PC-9 (cell line): ENCODE data around the gene RYR1.

Experiments
- CTCF ChIP-seq: fragments of 200-600 bp; sonication (generic); conservative IDR thresholded peaks from 2 replicates; pipeline ENCODE4 v1.6.1; 2017; ENCODE audit warnings: mixed run types, antibody characterized with exemption, mild to moderate bottlenecking, moderate library complexity
- EZH2 ChIP-seq: fragments of 200-600 bp; sonication (generic); IDR thresholded peaks from 2 replicates; pipeline ENCODE4 v1.8.0; 2017; ENCODE audit warnings: antibody characterized with exemption, low read depth

- TF ChIP-seq CTCF (no peak), EZH2 (no peak)
Observed at GRCh38 chr19:38387550-38388348, 45.7 kb upstream of the RYR1 start, which contains the start of gene GGN.
